ENCODE results near the gene DFFB.

GRCh38 chr1:3838788-3839187, 18.5 kb upstream of the DFFB start:
- TF ChIP-seq POLR2A (IDR thresholded peaks at IDR 0.05) (no peak), CTCF (IDR thresholded peaks at IDR 0.05) (no peak), EP300 (IDR thresholded peaks at IDR 0.05) (no peak)
